Ovary (tissue), 9 donors: ENCODE measurements around the gene MINDY4B. TPM values are rescaled to one million over a fixed set of nuclear protein-coding genes. Genes with fewer than 3 reads are reported as not detected.

Experiments
- DNase-seq, 5 donors: peaks; one replicate each; pipeline ENCODE4 v3.0.0-alpha.2; 2019 to 2020
- H3K27ac ChIP-seq, 2 donors: fragments of 200-600 bp; one replicate each; pipeline versions ENCODE4 v1.5.1 to v1.8.0; 2019 to 2022
- H3K27me3 ChIP-seq: fragments of 200-600 bp; one replicate; pipeline ENCODE4 v1.8.0; 2022
- H3K36me3 ChIP-seq: fragments of 200-600 bp; sonication (generic); one replicate; pipeline ENCODE4 v1.5.1; 2019
- H3K4me1 ChIP-seq: one replicate; pipeline ENCODE4 v1.8.1; 2013; ENCODE audit warnings: mild to moderate bottlenecking, moderate library complexity; ENCODE audit not compliant: insufficient read depth
- H3K4me3 ChIP-seq: fragments of 200-600 bp; sonication (generic); one replicate; pipeline ENCODE4 v1.5.1; 2017
- H3K9me3 ChIP-seq, 2 donors: fragments of 200-600 bp in 1 of 2; sonication (generic) in 1 of 2; one replicate each; pipeline versions ENCODE4 v1.5.1 to v1.8.1; 2013 to 2019; ENCODE audit warnings: mild to moderate bottlenecking in 1 of 2, moderate library complexity in 1 of 2
- CTCF ChIP-seq, 3 donors: fragments of 450-650 bp in 2 of 3; fragments of 200-600 bp in 1 of 3; IDR thresholded peaks; one replicate each; pipeline versions ENCODE4 v1.5.1 to v1.8.0; 2016 to 2022; ENCODE audit warnings: antibody characterized with exemption in 3 of 3, mild to moderate bottlenecking in 1 of 3
- EP300 ChIP-seq: sonication (generic); formaldehyde crosslinking; IDR thresholded peaks from one replicate; pipeline ENCODE4 v1.6.1; 2017; ENCODE audit warnings: antibody characterized with exemption
- POLR2A ChIP-seq: fragments of 450-650 bp; IDR thresholded peaks from one replicate; pipeline ENCODE4 v1.6.1; 2017; ENCODE audit warnings: antibody characterized with exemption, mild to moderate bottlenecking, moderate library complexity
- WGBS, 3 donors: extraction: QIAGEN DNeasy Blood & Tissue Kit in 1 of 3; methylation state at CpG; one replicate each; pipeline versions ENCODE4 v1.1.5 to v1.1.7; 2013 to 2017; 5-methylcytosine and 5-hydroxymethylcytosine counted together
- intact Hi-C, 4 donors: fragments of 100-400 bp; cut with DNase I; formaldehyde crosslinking; loops; one replicate each; pipeline versions ENCODE4 v1.11.0 to v1.15.1; 2022 to 2023
- polyA plus RNA-seq, 2 donors: library from polyadenylated mRNA; stranded (reverse); fragments of 200-250 nt in 1 of 2; fragments of 350-450 nt in 1 of 2; fragmentation: Illumina TruSeq in 1 of 2; extraction: RNeasy Lipid Tissue Mini Kit (QIAGEN cat#74804) in 1 of 2; gene quantifications; one replicate each; pipeline ENCODE4 v1.2.3, GENCODE V29; 2013 to 2014
- total RNA-seq, 7 donors: library from RNA; depleted of rRNA in 2 of 7; stranded (reverse); fragments of >200 nt in 2 of 7; fragmentation: NEBNext Ultra II Directional in 3 of 7; extraction: Animal tissue kit (Norgen Biotek cat#: 25700) in 3 of 7; gene quantifications; one replicate each; pipeline versions ENCODE4 v1.1.0 to v1.2.4, GENCODE V29; 2016 to 2023
- donor health status: DM: no; HTN: no; CAD: no; lungs with moderate emphysema.
- donor health status: DM: no; HTN: no; CAD: no.
- donor health status: Bipolar disorder and iron deficiency.
- donor health status: DM: yes; HTN: yes; CAD: no.
- donor health status: DM: no; HTN: no; CAD: no.
- donor health status: DM: yes; HTN: yes; CAD: no.

Gene MINDY4B
- total and polyA plus RNA-seq, 9 donors = not detected

GRCh38 chr3:150840802-150841515 is 64.3 kb downstream of the MINDY4B start:
- Histone ChIP-seq H3K27ac (no peak overlapping the region), H3K36me3 (no peaks in the 10 kb centered on the region), H3K4me1 (peaks cover 4% of the 10 kb centered on the region), H3K27me3 (no peaks in the 10 kb centered on the region), H3K9me3 (no peaks in the 10 kb centered on the region), H3K4me3 (no peak overlapping the region)
- TF ChIP-seq CTCF (IDR thresholded peaks at IDR 0.05) (no peak), EP300 (no peak), POLR2A (no peak)
- DNase-seq = no peak
- 89 to 97% (median 89%) methylated on average over 4 of the region's 4 CpGs for WGBS, 3 donors
- intact Hi-C loops = no loop called here

- intact Hi-C loops = no loop called here
- H3K9me3 ChIP-seq = no peaks in the 10 kb centered on the region
- TF ChIP-seq POLR2A = no peak
- TF ChIP-seq CTCF (IDR thresholded peaks at IDR 0.05) = no peak
- TF ChIP-seq EP300 = no peak
- H3K4me1 ChIP-seq = no peaks in the 10 kb centered on the region
- WGBS, 3 donors = 92 to 95% (median 94%) methylated on average over 7 of the region's 7 CpGs
- H3K27ac ChIP-seq = no peak overlapping the region
- H3K27me3 ChIP-seq = no peaks in the 10 kb centered on the region
- H3K36me3 ChIP-seq = no peaks in the 10 kb centered on the region
- no peak overlapping the region for H3K4me3 ChIP-seq
- DNase-seq = no peak
These were observed 74.5 kb downstream of the MINDY4B start for GRCh38 chr3:150830745-150831144.

GRCh38 chr3:150830094-150830681 is 75.1 kb downstream of the MINDY4B start:
- no peak for DNase-seq
- H3K27ac ChIP-seq = no peak overlapping the region
- intact Hi-C loops = no loop called here
- no peak overlapping the region for H3K4me3 ChIP-seq
- H3K4me1 ChIP-seq = no peaks in the 10 kb centered on the region
- H3K27me3 ChIP-seq = no peaks in the 10 kb centered on the region
- H3K9me3 ChIP-seq = no peaks in the 10 kb centered on the region
- no peak for TF ChIP-seq EP300
- no peak for TF ChIP-seq CTCF (IDR thresholded peaks at IDR 0.05)
- no peak for TF ChIP-seq POLR2A
- WGBS, 3 donors = 83 to 90% (median 89%) methylated on average over 6 of the region's 6 CpGs
- H3K36me3 ChIP-seq = no peaks in the 10 kb centered on the region

- TF ChIP-seq POLR2A (no peak), EP300 (no peak), CTCF (IDR thresholded peaks at IDR 0.05) (no peak)
- Histone ChIP-seq H3K4me3 (no peak overlapping the region), H3K4me1 (no peaks in the 10 kb centered on the region), H3K36me3 (no peaks in the 10 kb centered on the region), H3K27ac (no peak overlapping the region), H3K9me3 (no peaks in the 10 kb centered on the region), H3K27me3 (no peaks in the 10 kb centered on the region)
- DNase-seq = no peak
- intact Hi-C loops = no loop called here
- WGBS, 3 donors = 82 to 90% (median 83%) methylated on average over 6 of the region's 6 CpGs
These were observed 75.8 kb downstream of the MINDY4B start for GRCh38 chr3:150829408-150829807.
